ENCODE measurements around the gene MINDY4B.

MINDY4B gene

GRCh38 chr3:150905339-150905738 is at the start of gene MINDY4B:
Gene MINDY4B, minus strand, starts transcription at chr3:150905439. Its CDS starts 0 bp downstream, at chr3:150905439.
- no peak for DNase-seq (ENCODE audit: low read depth in 1 of 2, low spot score in 1 of 2)

- DNase-seq (ENCODE audit: low read depth in 1 of 2, low spot score in 1 of 2): no peak
Measured at GRCh38 chr3:150951923-150952322, 46.7 kb upstream of the MINDY4B start.

GRCh38 chr3:150945226-150946032 is 40.2 kb upstream of the MINDY4B start:
- no peak for DNase-seq (ENCODE audit: low read depth in 1 of 2, low spot score in 1 of 2)

GRCh38 chr3:150942221-150942620 is 37.0 kb upstream of the MINDY4B start:
- no peak for DNase-seq (ENCODE audit: low read depth in 1 of 2, low spot score in 1 of 2)

GRCh38 chr3:150936693-150937092 is 31.5 kb upstream of the MINDY4B start:
- no peak for DNase-seq (ENCODE audit: low read depth in 1 of 2, low spot score in 1 of 2)

- DNase-seq (ENCODE audit: low read depth in 1 of 2, low spot score in 1 of 2): no peak
Measured at GRCh38 chr3:150933473-150933995, 28.3 kb upstream of the MINDY4B start.

- no peak for DNase-seq (ENCODE audit: low read depth in 1 of 2, low spot score in 1 of 2)
Measured at GRCh38 chr3:150931745-150932144, 26.5 kb upstream of the MINDY4B start.

GRCh38 chr3:150930839-150931238 is 25.6 kb upstream of the MINDY4B start:
- DNase-seq (ENCODE audit: low read depth in 1 of 2, low spot score in 1 of 2): no peak

- DNase-seq (ENCODE audit: low read depth in 1 of 2, low spot score in 1 of 2): no peak
Measured at GRCh38 chr3:150928234-150928633, 23.0 kb upstream of the MINDY4B start.

GRCh38 chr3:150926328-150926727 is 21.1 kb upstream of the MINDY4B start:
- DNase-seq (ENCODE audit: low read depth in 1 of 2, low spot score in 1 of 2): no peak

GRCh38 chr3:150925751-150926201 is 20.5 kb upstream of the MINDY4B start:
- DNase-seq (ENCODE audit: low read depth in 1 of 2, low spot score in 1 of 2): peak; percentile 25

- DNase-seq (ENCODE audit: low read depth in 1 of 2, low spot score in 1 of 2): no peak
Measured at GRCh38 chr3:150922611-150923010, 17.4 kb upstream of the MINDY4B start.

- DNase-seq (ENCODE audit: low read depth in 1 of 2, low spot score in 1 of 2): no peak
Measured at GRCh38 chr3:150921209-150921608, 16.0 kb upstream of the MINDY4B start.

- no peak for DNase-seq (ENCODE audit: low read depth in 1 of 2, low spot score in 1 of 2)
Measured at GRCh38 chr3:150920236-150920635, 15.0 kb upstream of the MINDY4B start.

GRCh38 chr3:150917951-150918350 is 12.7 kb upstream of the MINDY4B start:
- no peak for DNase-seq (ENCODE audit: low read depth in 1 of 2, low spot score in 1 of 2)

- DNase-seq (ENCODE audit: low read depth in 1 of 2, low spot score in 1 of 2): no peak
Measured at GRCh38 chr3:150913133-150913922, 8.1 kb upstream of the MINDY4B start.

GRCh38 chr3:150912501-150912900 is 7.3 kb upstream of the MINDY4B start:
- no peak for DNase-seq (ENCODE audit: low read depth in 1 of 2, low spot score in 1 of 2)

- no peak for DNase-seq (ENCODE audit: low read depth in 1 of 2, low spot score in 1 of 2)
Measured at GRCh38 chr3:150911771-150912170, 6.5 kb upstream of the MINDY4B start.

GRCh38 chr3:150906461-150906860 is 1.2 kb upstream of the MINDY4B start:
- DNase-seq (ENCODE audit: low read depth in 1 of 2, low spot score in 1 of 2): no peak

- DNase-seq (ENCODE audit: low read depth in 1 of 2, low spot score in 1 of 2): no peak
Measured at GRCh38 chr3:150905746-150906145, 507 bp upstream of the MINDY4B start.

- DNase-seq (ENCODE audit: low read depth in 1 of 2, low spot score in 1 of 2): no peak
Measured at GRCh38 chr3:150902988-150903387, 2.3 kb downstream of the MINDY4B start.

- no peak for DNase-seq (ENCODE audit: low read depth in 1 of 2, low spot score in 1 of 2)
Measured at GRCh38 chr3:150901793-150902192, 3.4 kb downstream of the MINDY4B start.
